Neural crest cell (in vitro differentiated cells): ENCODE measurements around the gene SERPINA4. TPM values are rescaled to one million over a fixed set of nuclear protein-coding genes. Genes with fewer than 3 reads are reported as not detected.

ENCODE experiments used
- DNase-seq: peaks from one replicate; pipeline ENCODE4 v3.0.0; 2021; ENCODE audit warnings: low read depth, mixed read lengths, low spot score
- H3K27ac Mint-ChIP-seq: one replicate; pipeline ENCODE4 v1.8.0; 2021; ENCODE audit warnings: mild to moderate bottlenecking, mixed read lengths; ENCODE audit not compliant: unreplicated experiment
- H3K27me3 Mint-ChIP-seq: 2 replicates; pipeline ENCODE4 v1.8.0; 2021; ENCODE audit warnings: low read depth, mild to moderate bottlenecking, mixed read lengths
- H3K36me3 Mint-ChIP-seq: 2 replicates; pipeline ENCODE4 v1.8.0; 2021; ENCODE audit warnings: low read depth, mild to moderate bottlenecking, mixed read lengths
- H3K4me1 Mint-ChIP-seq: 2 replicates; pipeline ENCODE4 v1.8.0; 2021; ENCODE audit warnings: mixed read lengths
- H3K4me3 Mint-ChIP-seq: one replicate; pipeline ENCODE4 v1.8.0; 2021; ENCODE audit warnings: mild to moderate bottlenecking, mixed read lengths
- H3K9me3 Mint-ChIP-seq: 2 replicates; pipeline ENCODE4 v1.8.0; 2021; ENCODE audit warnings: mixed read lengths
- CTCF ChIP-seq: fragments of 200-600 bp; sonication (generic); conservative IDR thresholded peaks from 2 replicates; pipeline ENCODE4 v1.5.0; 2021; ENCODE audit warnings: antibody characterized with exemption, mild to moderate bottlenecking
- total RNA-seq: library from RNA; stranded (reverse); gene quantifications from 2 replicates; pipeline ENCODE4 v1.2.1, GENCODE V29; 2021

The SERPINA4 gene
- total RNA-seq, 1 donor from 2014 or later, result not detected

GRCh38 chr14:94613720-94614644 lies 52.7 kb downstream of the SERPINA4 start:
- Mint-ChIP-seq H3K36me3 (peaks cover 9% of the 10 kb centered on the region), H3K4me1 (peaks cover 4% of the 10 kb centered on the region), H3K9me3 (peaks cover 14% of the 10 kb centered on the region), H3K27ac (no peak overlapping the region), H3K4me3 (no peak overlapping the region), H3K27me3 (peaks cover 4% of the 10 kb centered on the region)
- DNase-seq, result no peak
- no peak for TF ChIP-seq CTCF

- no peak for TF ChIP-seq CTCF
- Mint-ChIP-seq H3K4me1 (peaks cover 4% of the 10 kb centered on the region), H3K9me3 (peaks cover 15% of the 10 kb centered on the region), H3K4me3 (no peak overlapping the region), H3K27ac (peak overlapping the region; percentile 50), H3K36me3 (peaks cover 9% of the 10 kb centered on the region), H3K27me3 (peaks cover 4% of the 10 kb centered on the region)
- DNase-seq, result no peak
Measured at GRCh38 chr14:94614802-94615201, 53.6 kb downstream of the SERPINA4 start.

- no peak overlapping the region for H3K27ac Mint-ChIP-seq
- DNase-seq, result no peak
- H3K27me3 Mint-ChIP-seq, result peaks cover 4% of the 10 kb centered on the region
- H3K9me3 Mint-ChIP-seq, result peaks cover 15% of the 10 kb centered on the region
- no peak overlapping the region for H3K4me3 Mint-ChIP-seq
- H3K36me3 Mint-ChIP-seq, result peaks cover 9% of the 10 kb centered on the region
- H3K4me1 Mint-ChIP-seq, result peaks cover 4% of the 10 kb centered on the region
- no peak for TF ChIP-seq CTCF
Measured at GRCh38 chr14:94615254-94615653, 54.0 kb downstream of the SERPINA4 start.

- TF ChIP-seq CTCF, result no peak
- Mint-ChIP-seq H3K4me1 (peaks cover 4% of the 10 kb centered on the region), H3K4me3 (no peak overlapping the region), H3K9me3 (peaks cover 15% of the 10 kb centered on the region), H3K36me3 (peaks cover 9% of the 10 kb centered on the region), H3K27me3 (peaks cover 6% of the 10 kb centered on the region), H3K27ac (no peak overlapping the region)
- DNase-seq, result no peak
Measured at GRCh38 chr14:94615823-94616570, 54.8 kb downstream of the SERPINA4 start.

GRCh38 chr14:94617366-94617941 lies 56.2 kb downstream of the SERPINA4 start:
- no peak for DNase-seq
- no peak overlapping the region for H3K4me3 Mint-ChIP-seq
- H3K27me3 Mint-ChIP-seq, result peaks cover 11% of the 10 kb centered on the region
- peaks cover 15% of the 10 kb centered on the region for H3K9me3 Mint-ChIP-seq
- TF ChIP-seq CTCF, result no peak
- H3K36me3 Mint-ChIP-seq, result peaks cover 9% of the 10 kb centered on the region
- H3K4me1 Mint-ChIP-seq, result no peaks in the 10 kb centered on the region
- H3K27ac Mint-ChIP-seq, result no peak overlapping the region
